Measurements from ENCODE around the gene DNAH1. TPM values are rescaled to one million over a fixed set of nuclear protein-coding genes. Genes with fewer than 3 reads are reported as not detected.

DNAH1 gene
- total and polyA plus RNA-seq, 2 experiments from 2014 or later: 0.81 to 1.8 TPM

DNA sequence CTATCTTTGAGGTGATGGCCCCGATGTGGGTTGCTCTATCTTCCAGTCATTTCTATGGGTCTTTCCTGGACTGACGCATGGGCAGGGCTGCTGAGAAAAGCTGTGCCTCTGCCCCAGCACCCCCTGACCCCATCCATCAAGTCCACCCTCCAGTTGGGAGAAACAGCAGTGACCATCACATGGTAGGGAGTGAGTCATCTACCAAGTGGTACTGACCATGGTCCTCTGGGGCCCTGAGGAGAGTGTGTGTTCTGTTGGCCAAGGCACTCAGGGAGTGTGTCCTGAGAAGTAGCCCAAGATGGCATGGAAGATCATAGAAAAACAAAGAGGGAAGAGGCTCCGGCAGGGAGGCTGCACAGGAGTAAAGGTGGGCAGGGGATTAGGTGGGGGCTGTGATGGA is 1.6 kb upstream of the DNAH1 start (continued):
- TF ChIP-seq, protein P1, sequence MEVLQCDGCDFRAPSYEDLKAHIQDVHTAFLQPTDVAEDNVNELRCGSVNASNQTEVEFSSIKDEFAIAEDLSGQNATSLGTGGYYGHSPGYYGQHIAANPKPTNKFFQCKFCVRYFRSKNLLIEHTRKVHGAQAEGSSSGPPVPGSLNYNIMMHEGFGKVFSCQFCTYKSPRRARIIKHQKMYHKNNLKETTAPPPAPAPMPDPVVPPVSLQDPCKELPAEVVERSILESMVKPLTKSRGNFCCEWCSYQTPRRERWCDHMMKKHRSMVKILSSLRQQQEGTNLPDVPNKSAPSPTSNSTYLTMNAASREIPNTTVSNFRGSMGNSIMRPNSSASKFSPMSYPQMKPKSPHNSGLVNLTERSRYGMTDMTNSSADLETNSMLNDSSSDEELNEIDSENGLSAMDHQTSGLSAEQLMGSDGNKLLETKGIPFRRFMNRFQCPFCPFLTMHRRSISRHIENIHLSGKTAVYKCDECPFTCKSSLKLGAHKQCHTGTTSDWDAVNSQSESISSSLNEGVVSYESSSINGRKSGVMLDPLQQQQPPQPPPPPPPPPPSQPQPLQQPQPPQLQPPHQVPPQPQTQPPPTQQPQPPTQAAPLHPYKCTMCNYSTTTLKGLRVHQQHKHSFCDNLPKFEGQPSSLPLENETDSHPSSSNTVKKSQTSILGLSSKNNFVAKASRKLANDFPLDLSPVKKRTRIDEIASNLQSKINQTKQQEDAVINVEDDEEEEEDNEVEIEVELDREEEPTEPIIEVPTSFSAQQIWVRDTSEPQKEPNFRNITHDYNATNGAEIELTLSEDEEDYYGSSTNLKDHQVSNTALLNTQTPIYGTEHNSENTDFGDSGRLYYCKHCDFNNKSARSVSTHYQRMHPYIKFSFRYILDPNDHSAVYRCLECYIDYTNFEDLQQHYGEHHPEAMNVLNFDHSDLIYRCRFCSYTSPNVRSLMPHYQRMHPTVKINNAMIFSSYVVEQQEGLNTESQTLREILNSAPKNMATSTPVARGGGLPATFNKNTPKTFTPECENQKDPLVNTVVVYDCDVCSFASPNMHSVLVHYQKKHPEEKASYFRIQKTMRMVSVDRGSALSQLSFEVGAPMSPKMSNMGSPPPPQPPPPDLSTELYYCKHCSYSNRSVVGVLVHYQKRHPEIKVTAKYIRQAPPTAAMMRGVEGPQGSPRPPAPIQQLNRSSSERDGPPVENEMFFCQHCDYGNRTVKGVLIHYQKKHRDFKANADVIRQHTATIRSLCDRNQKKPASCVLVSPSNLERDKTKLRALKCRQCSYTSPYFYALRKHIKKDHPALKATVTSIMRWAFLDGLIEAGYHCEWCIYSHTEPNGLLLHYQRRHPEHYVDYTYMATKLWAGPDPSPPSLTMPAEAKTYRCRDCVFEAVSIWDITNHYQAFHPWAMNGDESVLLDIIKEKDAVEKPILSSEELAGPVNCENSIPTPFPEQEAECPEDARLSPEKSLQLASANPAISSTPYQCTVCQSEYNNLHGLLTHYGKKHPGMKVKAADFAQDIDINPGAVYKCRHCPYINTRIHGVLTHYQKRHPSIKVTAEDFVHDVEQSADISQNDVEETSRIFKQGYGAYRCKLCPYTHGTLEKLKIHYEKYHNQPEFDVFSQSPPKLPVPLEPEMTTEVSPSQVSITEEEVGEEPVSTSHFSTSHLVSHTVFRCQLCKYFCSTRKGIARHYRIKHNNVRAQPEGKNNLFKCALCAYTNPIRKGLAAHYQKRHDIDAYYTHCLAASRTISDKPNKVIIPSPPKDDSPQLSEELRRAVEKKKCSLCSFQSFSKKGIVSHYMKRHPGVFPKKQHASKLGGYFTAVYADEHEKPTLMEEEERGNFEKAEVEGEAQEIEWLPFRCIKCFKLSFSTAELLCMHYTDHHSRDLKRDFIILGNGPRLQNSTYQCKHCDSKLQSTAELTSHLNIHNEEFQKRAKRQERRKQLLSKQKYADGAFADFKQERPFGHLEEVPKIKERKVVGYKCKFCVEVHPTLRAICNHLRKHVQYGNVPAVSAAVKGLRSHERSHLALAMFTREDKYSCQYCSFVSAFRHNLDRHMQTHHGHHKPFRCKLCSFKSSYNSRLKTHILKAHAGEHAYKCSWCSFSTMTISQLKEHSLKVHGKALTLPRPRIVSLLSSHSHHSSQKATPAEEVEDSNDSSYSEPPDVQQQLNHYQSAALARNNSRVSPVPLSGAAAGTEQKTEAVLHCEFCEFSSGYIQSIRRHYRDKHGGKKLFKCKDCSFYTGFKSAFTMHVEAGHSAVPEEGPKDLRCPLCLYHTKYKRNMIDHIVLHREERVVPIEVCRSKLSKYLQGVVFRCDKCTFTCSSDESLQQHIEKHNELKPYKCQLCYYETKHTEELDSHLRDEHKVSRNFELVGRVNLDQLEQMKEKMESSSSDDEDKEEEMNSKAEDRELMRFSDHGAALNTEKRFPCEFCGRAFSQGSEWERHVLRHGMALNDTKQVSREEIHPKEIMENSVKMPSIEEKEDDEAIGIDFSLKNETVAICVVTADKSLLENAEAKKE (CRISPR knock-in tag; IDR thresholded peaks at IDR 0.05): no peak
- no peak for TF ChIP-seq POLR2AphosphoS5 (IDR thresholded peaks at IDR 0.05; ENCODE audit: low read depth)
- TF ChIP-seq, protein P2, sequence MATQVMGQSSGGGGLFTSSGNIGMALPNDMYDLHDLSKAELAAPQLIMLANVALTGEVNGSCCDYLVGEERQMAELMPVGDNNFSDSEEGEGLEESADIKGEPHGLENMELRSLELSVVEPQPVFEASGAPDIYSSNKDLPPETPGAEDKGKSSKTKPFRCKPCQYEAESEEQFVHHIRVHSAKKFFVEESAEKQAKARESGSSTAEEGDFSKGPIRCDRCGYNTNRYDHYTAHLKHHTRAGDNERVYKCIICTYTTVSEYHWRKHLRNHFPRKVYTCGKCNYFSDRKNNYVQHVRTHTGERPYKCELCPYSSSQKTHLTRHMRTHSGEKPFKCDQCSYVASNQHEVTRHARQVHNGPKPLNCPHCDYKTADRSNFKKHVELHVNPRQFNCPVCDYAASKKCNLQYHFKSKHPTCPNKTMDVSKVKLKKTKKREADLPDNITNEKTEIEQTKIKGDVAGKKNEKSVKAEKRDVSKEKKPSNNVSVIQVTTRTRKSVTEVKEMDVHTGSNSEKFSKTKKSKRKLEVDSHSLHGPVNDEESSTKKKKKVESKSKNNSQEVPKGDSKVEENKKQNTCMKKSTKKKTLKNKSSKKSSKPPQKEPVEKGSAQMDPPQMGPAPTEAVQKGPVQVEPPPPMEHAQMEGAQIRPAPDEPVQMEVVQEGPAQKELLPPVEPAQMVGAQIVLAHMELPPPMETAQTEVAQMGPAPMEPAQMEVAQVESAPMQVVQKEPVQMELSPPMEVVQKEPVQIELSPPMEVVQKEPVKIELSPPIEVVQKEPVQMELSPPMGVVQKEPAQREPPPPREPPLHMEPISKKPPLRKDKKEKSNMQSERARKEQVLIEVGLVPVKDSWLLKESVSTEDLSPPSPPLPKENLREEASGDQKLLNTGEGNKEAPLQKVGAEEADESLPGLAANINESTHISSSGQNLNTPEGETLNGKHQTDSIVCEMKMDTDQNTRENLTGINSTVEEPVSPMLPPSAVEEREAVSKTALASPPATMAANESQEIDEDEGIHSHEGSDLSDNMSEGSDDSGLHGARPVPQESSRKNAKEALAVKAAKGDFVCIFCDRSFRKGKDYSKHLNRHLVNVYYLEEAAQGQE (IDR thresholded peaks at IDR 0.05; ENCODE audit: unreplicated experiment): no peak
- TF ChIP-seq JUNB (IDR thresholded peaks at IDR 0.05; ENCODE audit: unreplicated experiment): no peak

DNA sequence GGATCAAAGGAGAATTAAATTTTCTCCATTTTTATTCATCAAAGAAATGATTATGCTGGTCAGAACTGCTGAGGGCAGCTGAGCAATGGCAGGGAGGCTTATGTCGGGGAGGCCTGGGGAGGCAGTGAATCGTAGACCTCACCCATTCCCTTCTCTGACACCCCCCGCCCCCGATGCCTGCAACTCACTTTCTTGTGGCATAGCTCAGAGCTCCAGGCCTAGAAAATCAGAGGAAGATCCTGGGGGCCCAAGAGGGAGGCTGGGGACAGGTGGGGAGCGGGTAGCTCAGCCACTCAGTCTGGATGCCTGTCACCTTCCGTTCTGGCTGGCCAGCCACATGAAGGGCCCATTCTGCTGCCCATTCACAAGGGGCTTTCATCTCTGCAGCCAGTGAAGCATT is 1.1 kb upstream of the DNAH1 start:
- Histone ChIP-seq H3K36me3 (ENCODE audit: insufficient read depth) (no peaks in the 10 kb centered on the region), H3F3A (replicated peaks; ENCODE audit: low read depth) (0 out of 2 replicates have a peak, but pooled peaks cover 4% of the 10 kb centered on the region), H3K4me2 (no peak overlapping the region), H3K4me3 (no peak overlapping the region), H3K9me2 (ENCODE audit: insufficient read depth) (no peaks in the 10 kb centered on the region), H2AFZ (no peak overlapping the region), H3K27me3 (ENCODE audit: insufficient read depth) (peaks cover 7% of the 10 kb centered on the region; the same call in 1 of the 2 replicates), H4K20me1 (replicated peaks; ENCODE audit: insufficient read depth) (no peaks in the 10 kb centered on the region), H3K79me2 (replicated peaks; ENCODE audit: insufficient read depth) (no peaks in the 10 kb centered on the region), H3K27ac (ENCODE audit: low read depth) (no peak overlapping the region), H3K4me1 (ENCODE audit: insufficient read depth) (peaks cover 5% of the 10 kb centered on the region; the same call in 1 of the 2 replicates)
- peaks cover 8% of the 10 kb centered on the region for H3K27me3 Mint-ChIP-seq (ENCODE audit: insufficient read depth, low read depth, poor library complexity)
- no peaks in the 10 kb centered on the region for H3K9me3 Mint-ChIP-seq
- peaks cover 15% of the 10 kb centered on the region for H3K4me1 Mint-ChIP-seq
- no peaks in the 10 kb centered on the region for H3K36me3 Mint-ChIP-seq (ENCODE audit: low read depth)
- no peak for DNase-seq (ENCODE audit: low spot score)
- ATAC-seq: no peak
- H3K27ac Mint-ChIP-seq: no peak overlapping the region
- no peak overlapping the region for H3K4me3 Mint-ChIP-seq
- TF ChIP-seq, protein P3, sequence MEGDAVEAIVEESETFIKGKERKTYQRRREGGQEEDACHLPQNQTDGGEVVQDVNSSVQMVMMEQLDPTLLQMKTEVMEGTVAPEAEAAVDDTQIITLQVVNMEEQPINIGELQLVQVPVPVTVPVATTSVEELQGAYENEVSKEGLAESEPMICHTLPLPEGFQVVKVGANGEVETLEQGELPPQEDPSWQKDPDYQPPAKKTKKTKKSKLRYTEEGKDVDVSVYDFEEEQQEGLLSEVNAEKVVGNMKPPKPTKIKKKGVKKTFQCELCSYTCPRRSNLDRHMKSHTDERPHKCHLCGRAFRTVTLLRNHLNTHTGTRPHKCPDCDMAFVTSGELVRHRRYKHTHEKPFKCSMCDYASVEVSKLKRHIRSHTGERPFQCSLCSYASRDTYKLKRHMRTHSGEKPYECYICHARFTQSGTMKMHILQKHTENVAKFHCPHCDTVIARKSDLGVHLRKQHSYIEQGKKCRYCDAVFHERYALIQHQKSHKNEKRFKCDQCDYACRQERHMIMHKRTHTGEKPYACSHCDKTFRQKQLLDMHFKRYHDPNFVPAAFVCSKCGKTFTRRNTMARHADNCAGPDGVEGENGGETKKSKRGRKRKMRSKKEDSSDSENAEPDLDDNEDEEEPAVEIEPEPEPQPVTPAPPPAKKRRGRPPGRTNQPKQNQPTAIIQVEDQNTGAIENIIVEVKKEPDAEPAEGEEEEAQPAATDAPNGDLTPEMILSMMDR (conservative IDR thresholded peaks at IDR 0.05; ENCODE audit: low read depth in 2 of 2): no peak
- TF ChIP-seq ZNF331 (CRISPR knock-in tag; IDR thresholded peaks at IDR 0.05; ENCODE audit: low read depth): no peak
- no peak for TF ChIP-seq NANOG (IDR thresholded peaks at IDR 0.05; ENCODE audit: borderline replicate concordance)
- TF ChIP-seq, protein P2 (IDR thresholded peaks at IDR 0.05; ENCODE audit: unreplicated experiment): no peak
- no peak for TF ChIP-seq JUNB (IDR thresholded peaks at IDR 0.05; ENCODE audit: unreplicated experiment)

Measured in GM23338 (cell line).